ENCODE measurements around the gene EPB41L2. TPM values are rescaled to one million over a fixed set of nuclear protein-coding genes. Genes with fewer than 3 reads are reported as not detected.
"Not testable (repeated sequence)": the region's sequence is repeated elsewhere in the genome, so short reads cannot be mapped to it uniquely, and the experiment has no call there.

The EPB41L2 gene
- total RNA-seq, 1 experiment from 2014 or later, result 199 TPM

DNA sequence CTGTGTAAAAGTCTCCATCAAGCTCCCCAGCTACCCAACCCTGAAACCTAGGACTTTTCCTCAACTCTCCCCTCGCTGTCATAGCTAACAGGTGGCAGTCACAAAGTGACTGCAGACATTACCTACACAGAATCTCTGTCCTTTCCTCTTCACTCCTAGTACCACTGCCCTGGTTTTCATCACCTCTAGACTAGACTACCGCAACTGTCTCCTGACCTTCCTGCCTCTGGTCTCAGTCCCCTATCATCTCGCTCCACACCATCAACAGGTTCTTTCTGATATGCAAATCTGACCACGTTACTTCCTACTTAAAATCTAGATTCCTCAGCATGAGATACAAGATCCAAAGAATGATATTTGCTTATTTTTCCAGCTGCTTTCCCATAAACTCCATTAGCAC, 142.1 kb downstream of the EPB41L2 start:
- no peak overlapping the region for H3K4me3 ChIP-seq (ENCODE audit: low read depth in 2 of 2, low read length in 2 of 2)
- TF ChIP-seq, protein P1, sequence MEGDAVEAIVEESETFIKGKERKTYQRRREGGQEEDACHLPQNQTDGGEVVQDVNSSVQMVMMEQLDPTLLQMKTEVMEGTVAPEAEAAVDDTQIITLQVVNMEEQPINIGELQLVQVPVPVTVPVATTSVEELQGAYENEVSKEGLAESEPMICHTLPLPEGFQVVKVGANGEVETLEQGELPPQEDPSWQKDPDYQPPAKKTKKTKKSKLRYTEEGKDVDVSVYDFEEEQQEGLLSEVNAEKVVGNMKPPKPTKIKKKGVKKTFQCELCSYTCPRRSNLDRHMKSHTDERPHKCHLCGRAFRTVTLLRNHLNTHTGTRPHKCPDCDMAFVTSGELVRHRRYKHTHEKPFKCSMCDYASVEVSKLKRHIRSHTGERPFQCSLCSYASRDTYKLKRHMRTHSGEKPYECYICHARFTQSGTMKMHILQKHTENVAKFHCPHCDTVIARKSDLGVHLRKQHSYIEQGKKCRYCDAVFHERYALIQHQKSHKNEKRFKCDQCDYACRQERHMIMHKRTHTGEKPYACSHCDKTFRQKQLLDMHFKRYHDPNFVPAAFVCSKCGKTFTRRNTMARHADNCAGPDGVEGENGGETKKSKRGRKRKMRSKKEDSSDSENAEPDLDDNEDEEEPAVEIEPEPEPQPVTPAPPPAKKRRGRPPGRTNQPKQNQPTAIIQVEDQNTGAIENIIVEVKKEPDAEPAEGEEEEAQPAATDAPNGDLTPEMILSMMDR (IDR thresholded peaks at IDR 0.05), result no peak
- TF ChIP-seq TCF7L2 (IDR thresholded peaks at IDR 0.05; ENCODE audit: low read depth, low read length) (no peak), SIN3A (IDR thresholded peaks at IDR 0.05; ENCODE audit: borderline replicate concordance, insufficient read depth, low read depth, low read length) (no peak), POLR2AphosphoS5 (IDR thresholded peaks at IDR 0.05; ENCODE audit: low read depth, low read length) (no peak)
- TF ChIP-seq, protein P2, sequence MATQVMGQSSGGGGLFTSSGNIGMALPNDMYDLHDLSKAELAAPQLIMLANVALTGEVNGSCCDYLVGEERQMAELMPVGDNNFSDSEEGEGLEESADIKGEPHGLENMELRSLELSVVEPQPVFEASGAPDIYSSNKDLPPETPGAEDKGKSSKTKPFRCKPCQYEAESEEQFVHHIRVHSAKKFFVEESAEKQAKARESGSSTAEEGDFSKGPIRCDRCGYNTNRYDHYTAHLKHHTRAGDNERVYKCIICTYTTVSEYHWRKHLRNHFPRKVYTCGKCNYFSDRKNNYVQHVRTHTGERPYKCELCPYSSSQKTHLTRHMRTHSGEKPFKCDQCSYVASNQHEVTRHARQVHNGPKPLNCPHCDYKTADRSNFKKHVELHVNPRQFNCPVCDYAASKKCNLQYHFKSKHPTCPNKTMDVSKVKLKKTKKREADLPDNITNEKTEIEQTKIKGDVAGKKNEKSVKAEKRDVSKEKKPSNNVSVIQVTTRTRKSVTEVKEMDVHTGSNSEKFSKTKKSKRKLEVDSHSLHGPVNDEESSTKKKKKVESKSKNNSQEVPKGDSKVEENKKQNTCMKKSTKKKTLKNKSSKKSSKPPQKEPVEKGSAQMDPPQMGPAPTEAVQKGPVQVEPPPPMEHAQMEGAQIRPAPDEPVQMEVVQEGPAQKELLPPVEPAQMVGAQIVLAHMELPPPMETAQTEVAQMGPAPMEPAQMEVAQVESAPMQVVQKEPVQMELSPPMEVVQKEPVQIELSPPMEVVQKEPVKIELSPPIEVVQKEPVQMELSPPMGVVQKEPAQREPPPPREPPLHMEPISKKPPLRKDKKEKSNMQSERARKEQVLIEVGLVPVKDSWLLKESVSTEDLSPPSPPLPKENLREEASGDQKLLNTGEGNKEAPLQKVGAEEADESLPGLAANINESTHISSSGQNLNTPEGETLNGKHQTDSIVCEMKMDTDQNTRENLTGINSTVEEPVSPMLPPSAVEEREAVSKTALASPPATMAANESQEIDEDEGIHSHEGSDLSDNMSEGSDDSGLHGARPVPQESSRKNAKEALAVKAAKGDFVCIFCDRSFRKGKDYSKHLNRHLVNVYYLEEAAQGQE (IDR thresholded peaks at IDR 0.05; ENCODE audit: insufficient read depth in 1 of 2, low read depth in 2 of 2, low read length in 1 of 2), result no peak
- no peaks in the 10 kb centered on the region for H3K27me3 ChIP-seq (ENCODE audit: control insufficient read depth, insufficient read depth, low read length)
- DNase-seq (ENCODE audit: low read depth, low spot score) (no peak), ATAC-seq (no peak)
- H3K9me3 ChIP-seq (ENCODE audit: control insufficient read depth, insufficient read depth, low read depth, low read length), result no peaks in the 10 kb centered on the region
- no TSS peak for BruUV-seq (replicated peaks)
- no peaks in the 10 kb centered on the region; the same call in 1 of the 2 replicates for H3K4me1 ChIP-seq (ENCODE audit: control insufficient read depth, insufficient read depth, low read length)
- intact Hi-C loops (cut with micrococcal nuclease; ENCODE audit: unreplicated experiment), result no loop called here
- no peak overlapping the region for H3K27ac ChIP-seq (ENCODE audit: low read length)
- H3K36me3 ChIP-seq (ENCODE audit: control insufficient read depth, insufficient read depth, low read length), result no peaks in the 10 kb centered on the region
- in situ Hi-C loops (cut with HindIII; ENCODE audit: low pct_unique_long_range_greater_than_20kb, low sequenced_read_pairs), result no loop called here
- ChIA-PET POLR2A (no interaction called here), CTCF (no interaction called here)

DNA sequence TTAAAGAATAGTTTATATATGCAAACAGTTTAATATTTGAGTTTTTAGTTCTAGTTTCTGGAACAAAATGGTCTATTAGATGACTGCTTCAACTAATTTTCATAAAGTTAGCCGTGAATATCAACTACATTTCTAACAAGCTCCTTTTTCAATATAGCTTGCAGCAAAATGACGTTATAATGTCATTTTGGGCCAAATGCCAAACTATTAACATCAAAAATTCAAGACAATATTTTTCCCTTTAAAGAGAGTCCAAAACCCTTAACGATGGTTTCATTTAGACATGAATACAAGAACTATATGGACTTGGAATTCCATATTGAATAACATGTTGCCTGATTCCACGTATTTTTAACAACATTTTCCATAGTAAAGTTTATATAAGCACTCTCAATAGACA, 144.9 kb downstream of the EPB41L2 start:
- H3K27ac ChIP-seq (ENCODE audit: low read length), result no peak overlapping the region
- no peaks in the 10 kb centered on the region for H3K9me3 ChIP-seq (ENCODE audit: control insufficient read depth, insufficient read depth, low read depth, low read length)
- no peak for ATAC-seq
- no peaks in the 10 kb centered on the region; the same call in 1 of the 2 replicates for H3K4me1 ChIP-seq (ENCODE audit: control insufficient read depth, insufficient read depth, low read length)
- TF ChIP-seq, protein P2 (IDR thresholded peaks at IDR 0.05; ENCODE audit: insufficient read depth in 1 of 2, low read depth in 2 of 2, low read length in 1 of 2), result no peak
- no peak for TF ChIP-seq SIN3A (IDR thresholded peaks at IDR 0.05; ENCODE audit: borderline replicate concordance, insufficient read depth, low read depth, low read length)
- no peak for TF ChIP-seq POLR2AphosphoS5 (IDR thresholded peaks at IDR 0.05; ENCODE audit: low read depth, low read length)
- TF ChIP-seq, protein P1 (IDR thresholded peaks at IDR 0.05), result no peak
- TF ChIP-seq TCF7L2 (IDR thresholded peaks at IDR 0.05; ENCODE audit: low read depth, low read length), result no peak
- H3K27me3 ChIP-seq (ENCODE audit: control insufficient read depth, insufficient read depth, low read length), result no peaks in the 10 kb centered on the region
- no peaks in the 10 kb centered on the region for H3K36me3 ChIP-seq (ENCODE audit: control insufficient read depth, insufficient read depth, low read length)
- no peak for DNase-seq (ENCODE audit: low read depth, low spot score)
- ChIA-PET POLR2A (no interaction called here), CTCF (no interaction called here)
- no TSS peak for BruUV-seq (replicated peaks)
- in situ Hi-C loops (cut with HindIII; ENCODE audit: low pct_unique_long_range_greater_than_20kb, low sequenced_read_pairs), result no loop called here
- no peak overlapping the region for H3K4me3 ChIP-seq (ENCODE audit: low read depth in 2 of 2, low read length in 2 of 2)
- intact Hi-C loops (cut with micrococcal nuclease; ENCODE audit: unreplicated experiment), result no loop called here

DNA sequence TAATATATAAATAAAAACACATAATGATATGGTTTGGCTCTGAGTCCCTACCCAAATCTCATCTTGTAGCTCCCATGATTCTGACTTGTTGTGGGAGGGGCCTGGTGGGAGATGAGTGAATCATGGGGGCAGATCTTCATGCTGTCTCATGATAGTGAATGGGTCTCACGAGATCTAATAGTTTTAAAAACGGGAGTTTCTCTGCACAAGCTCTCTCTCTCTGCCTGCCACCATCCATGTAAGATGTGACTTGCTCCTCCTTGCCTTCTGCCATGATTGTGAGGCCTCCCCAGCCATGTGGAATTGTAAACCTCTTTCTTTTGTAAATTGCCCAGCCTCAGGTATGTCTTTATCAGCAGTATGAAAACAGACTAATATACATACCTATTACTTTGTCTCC, 147.4 kb downstream of the EPB41L2 start:
- BruUV-seq (replicated peaks); intact Hi-C loops (cut with micrococcal nuclease; ENCODE audit: unreplicated experiment); ATAC-seq; in situ Hi-C loops (cut with HindIII; ENCODE audit: low pct_unique_long_range_greater_than_20kb, low sequenced_read_pairs); H3K27ac ChIP-seq (ENCODE audit: low read length); POLR2A ChIA-PET; H3K27me3 ChIP-seq (ENCODE audit: control insufficient read depth, insufficient read depth, low read length); H3K9me3 ChIP-seq (ENCODE audit: control insufficient read depth, insufficient read depth, low read depth, low read length); DNase-seq (ENCODE audit: low read depth, low spot score); CTCF ChIA-PET; H3K4me3 ChIP-seq (ENCODE audit: low read depth in 2 of 2, low read length in 2 of 2); H3K36me3 ChIP-seq (ENCODE audit: control insufficient read depth, insufficient read depth, low read length); H3K4me1 ChIP-seq (ENCODE audit: control insufficient read depth, insufficient read depth, low read length): not testable (repeated sequence)
